Stomach smooth muscle (tissue), 2 donors: ENCODE data around the gene SMIM9.
"Not testable (repeated sequence)": the region's sequence is repeated elsewhere in the genome, so short reads cannot be mapped to it uniquely, and the experiment has no call there.

Source experiments
- H3K27ac ChIP-seq: one replicate; pipeline ENCODE4 v1.7.0; 2013; ENCODE audit warnings: mild to moderate bottlenecking, low read length, inconsistent platforms
- H3K27me3 ChIP-seq, 2 donors: one replicate each; pipeline ENCODE4 v1.7.0; 2013; ENCODE audit warnings: low read length in 2 of 2; ENCODE audit not compliant: insufficient read depth in 2 of 2, control insufficient read depth in 1 of 2
- H3K36me3 ChIP-seq, 2 donors: one replicate each; pipeline ENCODE4 v1.7.0; 2013; ENCODE audit warnings: low read length in 2 of 2; ENCODE audit not compliant: control insufficient read depth in 2 of 2, insufficient read depth in 2 of 2
- H3K4me1 ChIP-seq: one replicate; pipeline ENCODE4 v1.7.0; 2013; ENCODE audit warnings: low read length; ENCODE audit not compliant: control insufficient read depth, insufficient read depth
- H3K4me3 ChIP-seq, 2 donors: one replicate each; pipeline ENCODE4 v1.7.0; 2013; ENCODE audit warnings: low read length in 2 of 2
- H3K9ac ChIP-seq, 2 donors: one replicate each; pipeline ENCODE4 v1.7.0; 2013; ENCODE audit warnings: low read length in 2 of 2, mild to moderate bottlenecking in 1 of 2
- H3K9me3 ChIP-seq, 2 donors: one replicate each; pipeline ENCODE4 v1.7.0; 2013; ENCODE audit warnings: low read length in 2 of 2; ENCODE audit not compliant: control insufficient read depth in 2 of 2
- donor health status: healthy.
- donor health status: Pancreatic carcinoma.

Gene SMIM9

GRCh38 chrX:154834562-154834961, at the start of gene SMIM9:
TSS of gene SMIM9 (minus strand) at chrX:154834662. CDS start at chrX:154830856, 3,806 bp downstream.
- H3K9ac ChIP-seq, result no peak within 1 kb of the TSS
- H3K9me3 ChIP-seq, result no peaks in the 10 kb centered on the region
- H3K27me3 ChIP-seq, result no peaks in the 10 kb centered on the region
- H3K36me3 ChIP-seq, result no peaks in the 10 kb centered on the region
- no peak within 1 kb of the TSS for H3K27ac ChIP-seq
- H3K4me1 ChIP-seq, result no peaks in the 10 kb centered on the region
- H3K4me3 ChIP-seq, result no peak within 1 kb of the TSS

- H3K27ac ChIP-seq, H3K9me3 ChIP-seq, H3K9ac ChIP-seq, H3K4me3 ChIP-seq, H3K36me3 ChIP-seq, H3K27me3 ChIP-seq, H3K4me1 ChIP-seq: not testable (repeated sequence)
Measured at GRCh38 chrX:154884069-154884468, 49.6 kb upstream of the SMIM9 start.

- no peaks in the 10 kb centered on the region for H3K27me3 ChIP-seq
- no peak overlapping the region for H3K27ac ChIP-seq
- H3K9me3 ChIP-seq, result no peaks in the 10 kb centered on the region
- no peak overlapping the region for H3K9ac ChIP-seq
- H3K4me1 ChIP-seq, result no peaks in the 10 kb centered on the region
- no peak overlapping the region for H3K4me3 ChIP-seq
- H3K36me3 ChIP-seq, result no peaks in the 10 kb centered on the region
Measured at GRCh38 chrX:154873329-154873728, 38.9 kb upstream of the SMIM9 start.

- H3K36me3 ChIP-seq, H3K4me3 ChIP-seq, H3K4me1 ChIP-seq, H3K27me3 ChIP-seq, H3K27ac ChIP-seq, H3K9me3 ChIP-seq, H3K9ac ChIP-seq: not testable (repeated sequence)
Measured at GRCh38 chrX:154868522-154868921, 34.1 kb upstream of the SMIM9 start.

GRCh38 chrX:154855256-154855655, 20.8 kb upstream of the SMIM9 start:
- Histone ChIP-seq H3K27ac (no peak overlapping the region), H3K4me1 (no peaks in the 10 kb centered on the region), H3K4me3 (no peak overlapping the region)

GRCh38 chrX:154850957-154851611, 16.6 kb upstream of the SMIM9 start:
- no peaks in the 10 kb centered on the region for H3K9me3 ChIP-seq
- no peaks in the 10 kb centered on the region for H3K4me1 ChIP-seq
- no peak overlapping the region for H3K4me3 ChIP-seq
- H3K27ac ChIP-seq, result no peak overlapping the region
- no peak overlapping the region for H3K9ac ChIP-seq
- H3K36me3 ChIP-seq, result peaks cover 0 to 2% of the 10 kb centered on the region in 2 donors
- no peaks in the 10 kb centered on the region for H3K27me3 ChIP-seq

More at GRCh38 chrX:154855256-154855655, 20.8 kb upstream of the SMIM9 start:
- H3K9ac ChIP-seq, result no peak overlapping the region
- H3K9me3 ChIP-seq, result no peaks in the 10 kb centered on the region
- no peaks in the 10 kb centered on the region for H3K27me3 ChIP-seq
- H3K36me3 ChIP-seq, result peaks cover 0 to 2% of the 10 kb centered on the region in 2 donors

- no peaks in the 10 kb centered on the region for H3K4me1 ChIP-seq
- no peak overlapping the region for H3K9ac ChIP-seq
- H3K9me3 ChIP-seq, result no peaks in the 10 kb centered on the region
- no peaks in the 10 kb centered on the region for H3K27me3 ChIP-seq
- H3K27ac ChIP-seq, result no peak overlapping the region
- no peaks in the 10 kb centered on the region for H3K36me3 ChIP-seq
- H3K4me3 ChIP-seq, result no peak overlapping the region
Measured at GRCh38 chrX:154840856-154841255, 6.4 kb upstream of the SMIM9 start.

- Histone ChIP-seq H3K4me1 (no peaks in the 10 kb centered on the region), H3K4me3 (no peak overlapping the region), H3K27ac (no peak overlapping the region), H3K9ac (no peak overlapping the region), H3K9me3 (no peaks in the 10 kb centered on the region), H3K36me3 (no peaks in the 10 kb centered on the region), H3K27me3 (no peaks in the 10 kb centered on the region)
Measured at GRCh38 chrX:154836163-154836562, 1.7 kb upstream of the SMIM9 start.

- no peak overlapping the region for H3K27ac ChIP-seq
- H3K9ac ChIP-seq, result no peak overlapping the region
- H3K4me3 ChIP-seq, result no peak overlapping the region
- no peaks in the 10 kb centered on the region for H3K9me3 ChIP-seq
- no peaks in the 10 kb centered on the region for H3K4me1 ChIP-seq
- H3K36me3 ChIP-seq, result no peaks in the 10 kb centered on the region
- H3K27me3 ChIP-seq, result no peaks in the 10 kb centered on the region
Measured at GRCh38 chrX:154833746-154834274, 652 bp downstream of the SMIM9 start.

GRCh38 chrX:154829926-154830442, 4.5 kb downstream of the SMIM9 start:
- H3K27me3 ChIP-seq, result no peaks in the 10 kb centered on the region
- no peak overlapping the region for H3K9ac ChIP-seq
- H3K9me3 ChIP-seq, result no peaks in the 10 kb centered on the region
- H3K4me1 ChIP-seq, result no peaks in the 10 kb centered on the region
- H3K27ac ChIP-seq, result no peak overlapping the region
- no peak overlapping the region for H3K4me3 ChIP-seq
- H3K36me3 ChIP-seq, result no peaks in the 10 kb centered on the region

- Histone ChIP-seq H3K36me3 (no peaks in the 10 kb centered on the region), H3K9ac (no peak overlapping the region), H3K4me1 (no peaks in the 10 kb centered on the region), H3K9me3 (no peaks in the 10 kb centered on the region), H3K27me3 (no peaks in the 10 kb centered on the region), H3K4me3 (no peak overlapping the region), H3K27ac (no peak overlapping the region)
Measured at GRCh38 chrX:154829134-154829533, 5.3 kb downstream of the SMIM9 start.
